Measurements from ENCODE around the gene TFIP11.

Gene TFIP11

DNA sequence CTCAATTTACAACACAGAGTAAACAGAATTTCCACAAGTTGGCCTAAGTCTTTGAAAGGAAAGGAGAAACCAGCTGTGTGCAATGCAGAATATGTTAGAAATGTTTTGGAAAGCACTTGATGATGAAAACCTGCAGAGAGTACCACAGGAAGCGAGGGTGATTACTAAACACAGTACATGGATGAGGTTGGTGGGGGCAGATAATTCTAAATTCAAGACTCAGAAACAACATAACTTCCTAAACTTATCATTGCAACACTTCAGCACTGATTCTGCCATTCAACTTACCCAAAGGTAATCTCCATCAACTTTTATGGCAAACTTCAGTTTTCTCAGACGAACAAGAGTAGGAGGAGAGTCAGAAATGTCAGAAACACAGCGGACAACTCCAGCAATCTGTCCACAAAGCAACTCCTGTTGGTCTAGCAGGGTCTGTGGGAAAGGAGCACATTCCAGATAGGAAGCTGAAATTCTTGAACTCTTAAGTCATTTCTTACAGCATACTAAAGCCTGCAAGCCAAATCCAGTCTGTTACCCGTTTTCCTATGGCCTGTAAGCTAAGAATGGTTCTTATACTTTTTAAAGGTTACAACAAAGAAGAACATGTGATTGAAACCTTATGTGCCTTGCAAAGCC, 35.5 kb downstream of the TFIP11 start:
- DNase-seq: no peak

DNA sequence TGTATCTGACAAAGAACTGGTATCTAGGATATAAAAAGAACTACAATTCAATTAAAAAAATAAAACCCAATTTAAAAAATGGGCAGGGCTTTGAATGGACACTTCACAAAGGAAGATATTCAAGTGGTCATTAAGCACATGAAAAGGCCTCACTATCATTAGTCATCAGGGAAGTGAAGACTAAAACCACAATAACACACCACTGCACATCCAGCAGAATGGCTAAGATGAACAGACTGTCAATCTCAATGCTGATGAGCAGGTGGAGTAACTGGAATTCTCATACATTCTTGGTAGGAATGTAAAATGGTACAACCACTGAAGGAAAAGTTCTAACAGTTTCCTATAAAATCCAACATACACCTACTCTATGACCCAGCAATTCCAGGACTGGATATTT, 37.6 kb downstream of the TFIP11 start:
- DNase-seq: no peak

DNA sequence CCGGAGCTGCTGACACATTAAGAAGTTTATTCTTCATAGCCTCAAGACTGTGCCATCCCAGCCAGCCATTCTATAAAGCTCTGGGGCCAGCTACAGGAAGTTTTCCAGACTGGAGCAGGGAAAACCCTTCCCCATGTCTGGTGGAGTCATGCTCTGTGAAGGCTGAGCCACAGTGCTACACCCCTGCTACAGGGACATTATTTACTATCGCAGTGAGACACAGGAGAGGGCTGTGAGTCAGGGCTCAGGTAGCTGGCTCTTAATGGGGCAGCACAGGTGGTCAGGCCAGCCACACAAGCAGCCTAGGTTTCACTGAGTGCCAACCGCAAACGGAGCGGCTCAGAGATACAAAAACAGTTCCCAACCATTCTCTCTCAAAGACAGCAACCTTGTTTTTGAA, 40.8 kb downstream of the TFIP11 start:
- no peak for DNase-seq

DNA sequence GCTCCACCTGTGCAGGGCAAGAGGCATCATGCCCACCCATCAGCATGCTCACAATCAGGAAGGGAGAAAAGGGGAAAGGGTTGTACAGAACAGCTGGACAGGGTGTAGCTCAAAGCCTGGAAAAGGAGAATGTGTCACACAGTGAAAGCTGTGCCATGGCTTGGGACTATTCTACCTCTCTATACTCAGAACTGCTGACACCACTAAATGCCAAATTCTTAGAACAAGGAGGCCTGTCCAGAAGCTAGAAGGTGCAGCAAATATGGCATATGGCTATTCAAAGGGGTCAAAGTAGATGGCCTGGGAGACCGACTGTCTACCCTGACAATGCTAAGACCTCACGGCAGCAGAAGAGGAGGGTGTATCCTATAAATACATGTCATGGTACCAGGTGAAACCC, 41.5 kb downstream of the TFIP11 start:
- no peak for DNase-seq

DNA sequence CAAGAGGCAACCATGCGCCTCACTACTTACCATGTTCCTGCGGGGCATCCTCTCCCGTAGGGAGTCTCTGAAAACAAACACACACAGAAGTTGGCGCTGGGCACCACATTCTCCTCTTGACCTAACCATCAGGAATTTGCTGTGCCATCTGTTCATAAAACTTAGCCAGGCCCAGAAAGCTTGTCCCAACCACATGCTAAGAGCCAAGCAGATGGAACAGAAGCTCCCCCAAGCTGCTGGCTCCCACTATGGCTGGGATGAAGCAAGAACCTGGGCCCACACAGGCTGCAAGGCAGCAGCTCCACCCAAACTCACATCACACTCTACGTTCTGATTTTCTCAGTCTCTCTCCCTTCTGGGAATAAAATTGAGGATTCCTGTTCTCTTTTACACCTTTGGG, 46.1 kb downstream of the TFIP11 start:
- DNase-seq: no peak

DNA sequence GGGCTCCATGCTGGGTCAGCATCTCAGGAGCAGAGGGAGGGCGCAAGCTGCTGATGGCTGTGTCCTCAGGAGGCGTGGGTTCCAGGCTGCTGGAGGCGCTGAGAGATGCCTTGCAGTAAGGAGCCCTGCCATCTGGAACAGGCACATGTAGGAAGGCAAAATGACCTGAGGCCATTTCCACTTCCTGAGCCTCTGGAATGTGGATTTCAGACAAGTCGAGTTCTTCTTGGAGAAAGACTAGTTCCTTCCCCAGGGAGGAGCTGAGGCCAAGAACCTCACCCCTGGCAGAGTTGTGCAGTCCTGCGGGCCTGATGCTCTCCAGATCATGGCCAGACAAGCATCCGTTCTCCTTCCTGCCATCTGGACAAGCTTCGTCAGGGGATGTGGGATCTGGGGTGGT, 48.0 kb downstream of the TFIP11 start:
- no peak for DNase-seq

DNA sequence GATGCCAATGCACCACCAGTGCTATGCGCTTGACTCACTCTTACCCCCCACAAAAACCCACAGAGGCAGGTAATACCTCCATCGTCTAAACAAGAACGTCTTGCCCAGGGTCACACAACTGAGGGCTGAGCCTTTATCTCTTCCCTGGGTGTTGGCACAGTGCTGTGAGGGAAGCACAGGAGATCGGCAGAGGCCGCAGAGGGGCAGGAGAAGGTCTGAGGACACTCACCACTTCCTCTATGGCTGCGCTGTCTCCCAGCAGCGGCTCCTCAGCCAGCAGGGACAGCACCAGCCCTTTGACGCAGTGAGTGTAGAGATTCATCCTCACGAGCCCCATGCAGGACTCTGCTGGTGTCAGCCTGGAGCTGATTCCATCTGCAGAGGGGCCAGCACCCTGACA, 48.6 kb downstream of the TFIP11 start:
- no peak for DNase-seq

DNA sequence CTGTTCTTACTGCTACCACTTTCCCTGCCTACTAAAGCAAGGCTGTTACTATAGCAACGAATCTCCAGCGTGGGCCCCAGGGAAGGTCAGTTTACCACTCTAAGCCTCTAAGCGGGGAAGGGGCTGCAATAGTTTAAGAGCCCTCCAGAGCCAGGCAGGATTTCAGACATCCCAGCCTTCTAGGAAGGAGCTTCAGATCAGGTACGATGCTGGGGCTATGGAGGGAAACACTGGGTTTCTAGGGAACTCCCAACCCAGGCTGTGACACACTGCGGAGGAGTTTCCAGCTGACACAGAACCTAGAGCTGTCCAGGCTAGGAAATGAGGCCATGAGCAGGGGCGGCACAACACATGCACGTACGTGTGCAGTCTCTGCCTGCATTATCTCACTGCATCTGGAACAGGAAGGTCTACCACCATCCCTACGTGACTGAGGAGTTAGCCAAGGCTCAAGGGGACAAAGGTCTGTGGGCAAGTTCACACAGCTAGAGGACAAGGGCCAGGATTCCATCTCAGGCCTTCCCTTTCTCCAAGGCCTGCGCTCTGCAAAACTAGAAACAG, 49.1 kb downstream of the TFIP11 start:
- no peak for DNase-seq

DNA sequence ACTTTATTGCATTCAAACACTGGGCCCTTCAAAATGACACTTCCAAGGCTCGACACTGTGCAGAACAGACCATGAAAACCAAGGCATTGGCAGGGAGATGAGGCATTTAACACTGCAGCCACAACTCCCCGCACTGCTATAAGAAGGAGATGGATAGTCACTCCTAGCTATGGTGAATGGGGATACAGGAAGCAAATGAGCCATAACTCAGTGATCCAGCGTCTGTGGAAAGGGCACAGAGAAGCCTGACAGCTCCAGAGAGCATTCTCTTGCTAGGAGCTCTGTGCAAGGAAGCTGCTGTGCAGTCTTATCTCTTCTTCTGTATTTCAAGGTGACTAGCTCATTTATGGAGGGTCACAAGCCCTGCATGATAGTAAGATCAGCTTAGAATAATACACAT, 49.6 kb downstream of the TFIP11 start:
- DNase-seq: no peak

DNA sequence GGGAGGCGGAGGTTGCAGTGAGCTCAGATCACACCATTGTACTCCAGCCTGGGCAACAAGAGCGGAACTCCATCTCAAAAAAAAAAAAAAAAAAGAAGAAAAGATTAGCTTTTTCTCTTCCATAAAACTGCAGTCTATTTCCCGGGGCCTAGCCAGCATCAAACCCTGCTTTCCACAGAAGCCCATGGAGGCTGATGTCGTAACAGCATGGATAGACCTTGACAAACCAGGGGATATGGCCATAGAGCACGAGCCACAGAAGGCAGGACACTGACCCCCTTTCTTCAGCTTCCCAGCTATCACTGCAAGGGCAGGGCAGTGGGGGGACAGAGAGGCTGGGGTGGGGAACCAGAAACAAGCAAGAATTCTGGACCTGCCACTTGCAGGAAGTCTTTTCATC, 50.2 kb downstream of the TFIP11 start:
- DNase-seq: no peak

DNA sequence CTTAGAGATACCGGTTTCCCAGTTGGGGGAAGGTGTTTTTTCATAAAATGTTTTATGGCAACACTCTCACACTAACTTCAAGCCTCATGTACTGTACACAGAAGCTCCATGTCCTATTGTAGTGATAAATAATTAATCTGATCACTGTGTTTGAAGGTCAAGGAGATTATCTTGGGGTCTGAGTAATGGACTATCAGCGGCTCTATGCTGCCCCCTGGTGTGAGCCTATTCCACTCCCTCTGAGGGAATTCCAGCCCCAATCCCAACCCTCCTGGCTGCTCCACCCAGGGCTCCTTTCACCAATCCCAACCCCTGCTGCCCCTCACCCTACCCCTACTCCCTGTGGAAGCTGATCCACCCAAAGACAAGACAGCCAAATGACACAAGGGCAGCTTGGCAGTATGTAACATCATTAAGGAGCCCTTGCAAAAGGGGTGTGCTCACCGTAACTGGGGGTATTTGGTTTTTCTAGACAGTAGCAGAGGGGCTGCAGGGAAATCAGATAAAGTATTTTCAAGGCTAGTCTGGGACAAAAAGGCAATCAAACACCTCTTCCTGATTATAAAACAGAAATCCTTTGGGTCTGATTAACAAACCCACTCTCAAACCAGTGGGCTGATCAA, 51.0 kb downstream of the TFIP11 start:
- DNase-seq: no peak

DNA sequence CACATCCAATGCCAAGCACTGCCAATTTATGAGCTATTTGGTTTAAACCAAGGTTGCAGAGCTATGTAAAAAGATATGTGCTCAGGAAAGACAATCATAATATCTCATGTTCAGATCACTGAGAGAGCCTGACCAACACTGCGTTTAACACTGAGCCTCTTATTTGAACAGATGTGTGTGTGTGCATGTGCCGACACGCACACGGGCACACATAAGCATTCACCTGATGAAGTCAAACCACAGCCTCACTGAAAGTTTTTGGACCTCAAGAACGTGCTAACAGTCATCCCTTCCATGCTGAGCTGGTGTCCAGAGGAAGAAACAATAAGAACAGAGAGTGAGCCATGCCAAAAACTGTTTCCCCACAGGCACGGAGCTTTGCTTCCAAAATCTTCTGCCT, 52.1 kb downstream of the TFIP11 start:
- DNase-seq: no peak

DNA sequence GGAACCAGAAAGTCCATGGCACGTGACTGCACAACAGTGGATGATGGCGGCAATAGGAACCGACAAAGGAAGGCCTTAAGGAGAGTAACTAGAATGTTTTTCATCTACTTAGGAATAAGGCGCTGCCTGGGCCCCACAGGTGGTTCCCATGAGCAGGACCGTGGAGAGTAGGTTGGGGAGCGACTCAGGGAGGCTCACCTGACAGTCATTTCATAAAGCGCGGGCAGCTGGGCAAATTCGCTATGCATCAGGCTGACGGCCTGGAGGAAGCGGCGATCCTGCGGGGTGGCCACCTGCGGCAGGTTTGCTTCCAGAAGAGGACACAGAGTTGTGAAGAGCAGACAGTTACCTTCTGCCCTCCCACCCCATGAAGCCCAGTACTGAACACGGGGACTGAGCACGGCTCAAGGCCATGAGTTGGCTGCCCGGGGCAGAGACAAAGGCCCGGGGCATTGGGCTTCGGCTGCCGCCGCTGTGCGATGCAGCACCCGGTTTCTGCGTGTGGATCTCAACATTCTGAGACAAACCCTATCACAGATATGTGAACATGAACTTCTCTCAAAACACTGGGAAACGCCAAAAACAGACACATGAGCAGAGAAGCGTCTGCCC, 54.5 kb downstream of the TFIP11 start:
- DNase-seq: no peak

DNA sequence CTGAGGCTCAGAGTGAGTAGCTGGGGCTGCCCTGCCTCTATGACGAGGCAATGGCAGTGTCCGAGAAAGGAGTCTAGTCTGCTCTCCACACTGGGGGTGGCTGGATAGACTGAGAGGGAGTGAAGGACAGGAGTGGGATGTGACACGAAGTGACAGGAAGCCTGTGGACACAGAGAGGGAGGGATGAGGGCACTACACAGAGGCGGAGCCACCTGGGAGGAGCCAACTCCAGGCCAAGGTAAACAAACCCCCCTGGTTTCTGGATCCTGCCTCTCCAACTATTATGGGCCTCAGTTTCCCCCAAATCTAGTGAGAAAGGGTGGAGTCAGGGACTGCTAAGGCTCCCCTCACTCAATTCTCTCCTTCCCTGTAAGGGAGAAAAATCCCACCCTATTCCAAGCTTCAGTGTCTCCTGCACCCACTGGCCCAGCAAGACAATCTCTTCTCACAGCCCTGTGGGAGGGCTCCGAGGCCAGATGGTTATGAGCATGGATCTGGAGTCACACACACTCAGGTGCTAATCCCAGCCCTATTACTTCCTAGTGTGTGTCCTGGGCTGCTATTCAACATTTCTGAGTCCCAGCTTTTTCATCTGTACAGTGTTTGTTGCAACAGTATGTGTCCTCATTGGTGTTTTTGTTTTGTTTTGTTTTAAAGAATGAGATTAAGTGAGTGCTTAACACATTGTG, 58.3 kb downstream of the TFIP11 start:
- DNase-seq: no peak

DNA sequence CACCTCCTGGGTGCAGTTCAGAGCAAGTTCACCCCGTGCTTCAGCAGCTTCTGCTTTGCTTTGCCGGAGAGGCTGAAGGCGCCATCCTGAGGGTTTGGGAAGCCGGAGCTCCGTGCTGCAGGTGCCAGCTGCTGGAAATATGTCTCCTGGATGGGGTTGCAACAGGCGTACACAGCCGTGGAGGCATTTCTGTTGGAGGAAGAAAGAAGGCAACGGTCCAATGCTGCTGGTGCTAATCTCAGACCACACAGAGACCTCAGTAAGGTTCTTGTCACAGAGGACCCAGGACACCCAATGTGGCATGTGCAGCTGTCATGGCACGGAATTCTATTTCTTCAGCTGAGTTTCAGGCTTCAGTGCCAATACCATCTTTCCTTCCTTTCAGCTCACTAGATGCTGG, 59.1 kb downstream of the TFIP11 start:
- no peak for DNase-seq

DNA sequence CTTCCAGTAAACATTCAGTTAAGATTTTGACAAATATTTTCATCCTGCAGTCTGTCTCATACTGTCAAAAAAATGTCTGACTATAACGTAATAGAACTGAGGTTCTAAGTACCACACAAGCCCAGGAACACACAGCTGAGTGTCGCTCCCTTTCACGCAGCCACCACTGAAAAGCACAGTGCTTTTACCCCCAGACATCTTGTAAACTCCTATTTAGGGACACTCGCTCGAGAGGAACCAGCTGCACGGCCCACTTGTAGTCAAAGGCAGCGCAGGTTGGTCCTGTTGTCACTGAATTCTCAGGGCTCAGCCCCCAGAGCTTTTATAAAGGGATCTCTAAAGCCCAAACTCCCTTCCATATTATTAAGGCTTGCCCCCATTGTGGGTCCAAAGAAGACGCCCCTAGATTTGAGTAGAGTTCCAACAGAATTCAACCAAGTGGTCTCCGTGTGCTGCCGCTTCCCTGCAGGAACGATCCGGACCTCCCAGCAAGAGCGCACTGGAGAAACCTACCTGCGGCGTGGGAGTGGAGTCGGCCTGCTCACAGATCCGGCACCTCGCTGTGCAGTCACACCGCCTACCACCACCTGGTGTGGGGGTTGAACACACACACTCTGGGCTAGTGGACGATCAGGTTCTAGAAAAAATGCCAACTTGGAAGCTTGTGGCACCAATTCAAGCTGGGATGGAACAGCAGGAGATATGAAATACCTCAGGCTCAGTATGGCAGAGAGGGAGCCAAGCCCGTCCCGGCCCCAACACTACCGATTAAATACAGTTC, 59.8 kb downstream of the TFIP11 start:
- DNase-seq: no peak

DNA sequence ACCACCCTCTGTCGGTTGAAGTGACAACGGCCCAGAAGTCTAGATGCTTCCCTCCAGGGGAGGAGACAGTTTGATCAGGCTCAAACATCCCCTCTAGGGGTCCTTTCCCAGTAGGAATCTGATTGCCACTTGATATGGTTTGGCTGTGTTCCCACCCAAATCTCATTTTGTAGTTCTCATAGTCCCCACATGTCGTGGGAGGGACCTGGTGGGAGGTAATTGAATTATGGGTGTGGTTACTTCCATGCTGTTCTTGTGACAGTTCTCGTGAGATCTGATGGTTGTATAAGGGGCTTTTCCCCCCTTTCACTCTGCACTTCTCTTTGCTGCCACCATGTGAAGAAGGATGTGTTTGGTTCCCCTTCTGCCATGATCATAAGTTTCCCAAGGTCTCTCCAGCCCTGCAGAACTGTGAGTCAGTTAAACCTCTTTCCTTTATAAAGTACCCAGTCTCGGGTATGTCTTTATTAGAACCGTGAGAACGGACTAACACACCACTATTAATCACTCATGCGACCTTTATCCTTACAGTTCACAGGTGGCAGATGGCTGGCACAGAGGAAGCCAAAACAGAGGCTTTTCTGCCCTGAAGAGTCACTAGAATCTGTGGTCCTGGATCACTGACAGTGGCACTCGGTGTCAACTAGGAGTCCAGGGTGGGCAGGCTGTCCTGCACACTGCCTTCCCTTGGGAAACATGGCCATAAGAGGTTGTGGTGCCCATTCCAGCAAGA, 61.7 kb downstream of the TFIP11 start:
- DNase-seq: no peak

DNA sequence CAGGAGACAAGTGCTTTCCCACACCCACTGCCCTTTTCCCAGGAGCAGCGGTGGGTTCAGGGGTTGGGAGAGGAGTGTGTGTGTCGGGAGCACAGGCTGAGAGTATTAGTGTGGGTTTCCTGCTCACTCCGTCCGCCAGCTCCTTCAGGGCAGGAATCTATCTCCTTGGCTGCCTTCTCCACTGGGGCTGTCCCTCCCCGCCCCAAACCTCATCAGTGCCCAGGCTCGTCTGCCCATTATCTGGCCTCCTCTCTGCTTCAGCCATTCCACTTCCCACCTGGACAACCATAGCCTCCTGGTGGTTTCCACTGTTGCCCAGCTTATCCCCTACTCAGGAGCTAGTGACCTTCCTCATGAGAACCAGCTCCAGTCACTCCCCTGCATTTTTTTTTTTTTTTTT, 63.3 kb downstream of the TFIP11 start:
- DNase-seq: no peak

DNA sequence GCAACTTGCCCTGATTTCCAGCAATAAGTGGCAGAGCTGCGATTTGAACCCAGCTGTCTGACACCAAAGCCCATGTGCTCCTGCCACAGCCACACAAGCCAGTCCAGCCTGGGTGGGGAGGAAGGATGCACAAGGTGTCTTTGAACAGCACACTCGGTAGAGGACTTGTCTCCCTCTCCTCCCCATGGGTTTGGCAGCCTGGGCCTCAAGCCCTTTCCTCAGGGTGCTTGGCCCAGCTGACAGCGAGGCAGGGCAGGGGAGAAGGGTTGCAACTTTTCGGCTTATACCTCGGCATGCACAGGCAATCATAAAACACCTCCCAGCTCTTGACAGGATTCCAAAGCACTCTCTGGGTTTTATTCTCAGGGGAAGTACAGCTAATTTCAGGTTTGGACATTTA, 63.9 kb downstream of the TFIP11 start:
- DNase-seq: no peak

DNA sequence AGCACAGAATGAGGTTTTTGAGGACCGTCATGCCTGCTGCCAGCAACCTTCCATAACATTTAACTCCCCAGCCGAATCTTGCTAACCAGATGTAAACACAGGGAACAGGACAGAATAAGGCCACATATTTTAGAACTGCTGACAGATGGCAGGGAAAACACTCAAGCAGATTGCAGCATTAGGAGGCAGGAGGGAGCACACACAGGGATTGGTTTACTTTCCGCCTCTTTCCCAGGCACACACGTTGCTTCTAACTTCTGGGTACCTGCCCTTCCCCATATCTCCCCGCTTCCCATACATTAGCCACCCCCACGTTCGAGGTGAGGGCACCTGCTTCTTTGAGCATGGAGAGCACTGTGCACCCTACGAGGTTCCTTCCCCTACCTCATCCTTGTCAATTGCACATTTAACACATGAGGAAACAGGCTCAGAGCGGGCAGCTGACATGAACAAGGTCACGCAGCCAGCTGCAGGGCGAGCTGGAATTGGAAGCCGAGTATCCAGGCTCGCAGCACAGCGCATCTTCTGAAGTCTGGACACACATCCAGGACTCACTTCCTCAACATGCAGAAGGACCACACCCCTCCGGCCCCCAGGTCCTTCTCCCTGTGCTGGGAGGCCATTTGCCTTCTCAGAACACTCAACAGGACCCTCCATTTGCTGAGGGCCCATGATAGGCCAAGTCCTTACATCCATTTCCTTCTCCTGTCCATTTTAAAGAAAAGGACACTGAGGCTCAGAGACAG, 64.5 kb downstream of the TFIP11 start:
- DNase-seq: no peak

DNA sequence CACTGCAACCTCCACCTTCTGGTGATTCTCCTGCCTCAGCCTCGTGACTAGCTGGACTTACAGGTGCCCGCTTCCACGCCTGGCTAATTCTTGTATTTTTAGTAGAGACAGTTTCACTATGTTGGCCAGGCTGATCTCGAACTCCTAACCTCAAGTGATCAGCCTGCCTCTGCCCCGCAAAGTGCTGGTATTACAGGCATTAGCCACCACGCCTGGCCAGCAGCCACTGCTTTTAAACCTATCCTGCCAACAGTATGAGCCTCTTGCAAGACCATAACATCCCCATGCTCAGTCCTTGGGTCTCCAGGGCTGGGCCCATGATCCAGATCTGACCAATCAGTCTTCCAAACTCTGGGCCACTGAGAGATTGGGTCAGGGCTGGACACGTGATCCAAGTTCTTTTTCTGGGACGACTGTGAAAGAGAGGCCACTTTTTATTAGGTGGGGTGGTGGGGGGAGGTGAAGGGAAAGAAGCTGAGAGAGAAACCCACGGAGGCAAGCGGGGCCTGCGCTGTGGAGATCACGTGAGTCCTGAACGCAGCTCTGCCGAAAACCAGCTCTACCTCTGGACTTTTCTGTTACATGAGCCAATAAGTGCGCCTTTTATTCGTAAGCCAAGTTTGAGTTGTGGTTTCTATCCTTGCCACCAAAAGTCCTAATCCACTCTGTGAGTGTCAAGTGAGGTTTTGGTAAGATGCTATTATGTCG, 65.3 kb downstream of the TFIP11 start:
- no peak for DNase-seq

All from NCI-H510A (cell line).